Lower leg skin (tissue), 4 donors: ENCODE results near the gene ARL9. TPM values are rescaled to one million over a fixed set of nuclear protein-coding genes. Genes with fewer than 3 reads are reported as not detected.

ENCODE experiments used
- DNase-seq, 2 donors: peaks; one replicate each; pipeline ENCODE4 v3.0.0-alpha.2; 2019; ENCODE audit warnings: low spot score in 2 of 2
- H3K4me3 ChIP-seq: fragments of 200-600 bp; sonication (generic); 2 replicates; pipeline ENCODE4 v1.5.1; 2017; ENCODE audit warnings: mild to moderate bottlenecking, low read depth; ENCODE audit not compliant: poor library complexity, severe bottlenecking
- CTCF ChIP-seq, 3 donors: fragments of 450-650 bp; IDR thresholded peaks; one replicate each; pipeline ENCODE4 v1.5.1; 2016; ENCODE audit warnings: antibody characterized with exemption in 3 of 3, mild to moderate bottlenecking in 3 of 3, moderate library complexity in 2 of 3
- POLR2A ChIP-seq, 2 donors: fragments of 450-650 bp; IDR thresholded peaks; one replicate each; pipeline ENCODE4 v1.6.1; 2016 to 2017; ENCODE audit warnings: antibody characterized with exemption in 2 of 2, mild to moderate bottlenecking in 1 of 2, moderate library complexity in 1 of 2
- WGBS, 2 donors: methylation state at CpG; one replicate each; pipeline ENCODE4 v1.1.5; 2018; 5-methylcytosine and 5-hydroxymethylcytosine counted together
- intact Hi-C: fragments of 100-400 bp; cut with DNase I; formaldehyde crosslinking; loops from one replicate; pipeline ENCODE4 v1.15.0; 2023; ENCODE audit warnings: low total_unique reads
- total RNA-seq, 4 donors: library from RNA; depleted of rRNA; stranded (reverse); fragments of >200 nt; gene quantifications; one replicate each; pipeline ENCODE4 v1.1.0, GENCODE V29; 2016

The ARL9 gene
- total RNA-seq, 4 donors from 2014 or later, result 0.17 to 0.76 (median 0.49) TPM

GRCh38 chr4:56475917-56476316 is 29.7 kb upstream of the ARL9 start:
- no peak for TF ChIP-seq CTCF (IDR thresholded peaks at IDR 0.05)
- no peak for TF ChIP-seq POLR2A (IDR thresholded peaks at IDR 0.05)
- H3K4me3 ChIP-seq, result no peak overlapping the region
- 88% methylated on average over 2 of the region's 2 CpGs for WGBS, 2 donors
- intact Hi-C loops, result no loop called here
- DNase-seq, result no peak

- H3K4me3 ChIP-seq, result no peak overlapping the region
- 97 to 99% methylated on average over 5 of the region's 5 CpGs for WGBS, 2 donors
- intact Hi-C loops, result no loop called here
Observed at GRCh38 chr4:56477192-56477702, 28.3 kb upstream of the ARL9 start.

GRCh38 chr4:56480691-56481090 is 24.9 kb upstream of the ARL9 start:
- DNase-seq, result no peak
- TF ChIP-seq POLR2A (IDR thresholded peaks at IDR 0.05) (no peak), CTCF (IDR thresholded peaks at IDR 0.05) (no peak)
- H3K4me3 ChIP-seq, result no peak overlapping the region
- intact Hi-C loops, result no loop called here
- 82 to 91% methylated on average over 3 of the region's 3 CpGs for WGBS, 2 donors

More at GRCh38 chr4:56477192-56477702, 28.3 kb upstream of the ARL9 start:
- no peak for DNase-seq
- TF ChIP-seq POLR2A (IDR thresholded peaks at IDR 0.05) (no peak), CTCF (IDR thresholded peaks at IDR 0.05) (no peak)

- TF ChIP-seq POLR2A (IDR thresholded peaks at IDR 0.05) (no peak), CTCF (IDR thresholded peaks at IDR 0.05) (no peak)
- DNase-seq, result no peak
- intact Hi-C loops, result no loop called here
- H3K4me3 ChIP-seq, result no peak overlapping the region
- WGBS, 2 donors, result 93 to 97% methylated on average over 1 of the region's 1 CpG
Observed at GRCh38 chr4:56496241-56496640, 9.3 kb upstream of the ARL9 start.

- no peak for TF ChIP-seq POLR2A (IDR thresholded peaks at IDR 0.05)
- TF ChIP-seq CTCF (IDR thresholded peaks at IDR 0.05), result no peak
Observed at GRCh38 chr4:56511098-56511497, 5.5 kb downstream of the ARL9 start.

GRCh38 chr4:56512166-56512565 is 6.6 kb downstream of the ARL9 start:
- TF ChIP-seq CTCF (IDR thresholded peaks at IDR 0.05), result no peak
- TF ChIP-seq POLR2A (IDR thresholded peaks at IDR 0.05), result no peak
- 62 to 70% methylated on average over 1 of the region's 1 CpG for WGBS, 2 donors
- intact Hi-C loops, result no loop called here
- DNase-seq, result no peak
- no peak overlapping the region for H3K4me3 ChIP-seq

More at GRCh38 chr4:56511098-56511497, 5.5 kb downstream of the ARL9 start:
- no peak for DNase-seq
- no peak overlapping the region for H3K4me3 ChIP-seq
- intact Hi-C loops, result no loop called here
